ELF-1 (cell line): ENCODE results near the gene DGKB.
"Not testable (repeated sequence)": the region's sequence is repeated elsewhere in the genome, so short reads cannot be mapped to it uniquely, and the experiment has no call there.

ENCODE experiments used
- DNase-seq: peaks from one replicate; pipeline ENCODE4 v3.0.0-alpha.2; 2016; ENCODE audit warnings: low read depth, low spot score

Gene DGKB

DNA sequence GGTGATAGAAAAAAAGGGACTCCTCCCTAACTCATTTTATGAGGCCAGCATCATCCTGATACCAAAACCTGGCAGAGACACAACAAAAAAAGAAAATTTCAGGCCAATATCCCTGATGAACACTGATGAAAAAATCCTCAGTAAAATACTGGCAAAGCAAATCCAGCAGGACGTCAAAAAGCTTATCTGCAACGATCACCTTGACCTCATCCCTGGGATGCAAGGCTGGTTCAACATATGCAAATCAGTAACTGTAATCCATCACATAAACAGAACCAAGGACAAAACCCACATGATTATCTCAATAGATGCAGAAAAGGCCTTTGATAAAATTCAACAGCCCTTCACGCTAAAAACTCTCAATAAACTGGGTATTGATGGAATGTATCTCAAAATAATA, 440.8 kb downstream of the DGKB start:
- not testable (repeated sequence) for DNase-seq

DNA sequence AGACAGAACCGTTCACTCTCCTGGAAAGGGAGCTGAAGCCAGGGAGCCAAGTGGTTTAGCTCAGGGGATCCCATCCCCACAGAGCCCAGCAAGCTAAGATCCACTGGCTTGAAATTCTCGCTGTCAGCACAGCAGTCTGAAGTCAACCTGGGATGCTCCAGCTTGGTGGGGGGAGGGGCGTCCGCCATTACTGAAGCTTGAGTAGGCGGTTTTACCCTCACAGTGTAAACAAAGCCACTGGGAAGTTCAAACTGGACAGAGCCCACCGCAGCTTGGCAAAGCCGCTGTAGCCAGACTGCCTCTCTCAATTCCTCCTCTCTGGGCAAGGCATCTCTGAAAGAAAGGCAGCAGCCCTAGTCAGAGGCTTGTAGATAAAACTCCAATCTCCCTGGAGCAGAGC, 443.7 kb downstream of the DGKB start:
- peak; percentile 30 for DNase-seq

DNA sequence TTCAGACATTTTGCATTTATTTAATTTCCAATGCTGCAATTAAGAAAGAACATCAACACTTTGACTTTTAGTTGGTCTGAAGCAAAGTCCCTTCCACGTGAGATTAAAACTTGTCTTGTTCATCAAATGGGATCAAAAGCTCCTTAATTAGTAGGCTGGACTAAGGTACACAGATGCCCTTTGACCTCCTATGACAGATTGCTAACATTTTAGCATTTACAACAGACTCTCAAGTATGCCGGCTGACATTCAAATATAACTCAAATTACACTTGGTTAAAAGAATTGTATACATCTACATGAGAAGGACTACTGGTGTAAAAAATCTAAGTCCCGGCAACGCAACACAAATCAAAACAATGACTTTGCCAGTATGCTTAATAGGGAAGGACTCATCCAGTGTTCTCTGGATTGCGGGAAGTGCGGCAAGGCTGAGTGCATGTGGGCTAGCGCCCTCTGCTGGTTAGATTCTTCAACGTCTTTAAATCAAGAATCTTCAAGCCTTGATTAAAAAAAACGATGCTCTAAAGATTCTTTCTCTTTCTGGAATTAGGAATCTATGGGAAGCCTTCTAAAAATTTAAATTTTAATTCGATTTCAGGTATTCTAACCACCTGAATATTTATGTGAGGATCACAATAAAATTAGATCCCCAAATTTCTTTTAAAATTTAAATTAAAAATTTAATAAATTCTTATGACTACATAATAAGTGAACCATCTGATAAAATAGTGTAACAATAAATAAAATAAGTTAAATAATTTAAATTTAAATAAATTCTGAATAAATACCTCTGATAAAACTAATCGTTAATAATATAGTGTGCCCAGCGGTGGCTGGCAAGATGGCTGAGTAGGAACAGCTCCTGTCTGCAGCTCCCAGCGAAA, 444.7 kb downstream of the DGKB start:
- DNase-seq, result peak; percentile 72

- no peak for DNase-seq
Measured at GRCh38 chr7:14449291-14449690, 453.3 kb downstream of the DGKB start.

DNA sequence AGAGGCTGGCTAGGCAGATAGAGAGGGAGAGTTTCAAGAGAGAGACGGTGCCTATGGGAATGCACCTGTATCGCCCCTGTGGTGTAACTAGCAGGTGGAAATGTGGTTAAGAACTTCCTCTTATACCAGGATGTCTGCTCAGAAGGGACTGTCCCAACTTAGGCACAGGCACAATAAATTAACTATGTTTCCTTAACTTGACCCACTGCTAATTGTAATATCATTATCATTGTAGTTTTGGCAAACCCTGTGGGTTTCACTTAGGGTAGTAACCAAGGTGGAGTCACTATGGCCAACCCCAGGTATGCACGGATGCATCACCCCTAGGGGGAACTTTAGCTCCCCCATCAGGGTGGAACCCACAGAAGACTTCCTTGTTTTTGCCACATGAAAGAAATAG, 455.7 kb downstream of the DGKB start:
- DNase-seq, result no peak

GRCh38 chr7:14446219-14446618, 456.3 kb downstream of the DGKB start:
- no peak for DNase-seq

DNA sequence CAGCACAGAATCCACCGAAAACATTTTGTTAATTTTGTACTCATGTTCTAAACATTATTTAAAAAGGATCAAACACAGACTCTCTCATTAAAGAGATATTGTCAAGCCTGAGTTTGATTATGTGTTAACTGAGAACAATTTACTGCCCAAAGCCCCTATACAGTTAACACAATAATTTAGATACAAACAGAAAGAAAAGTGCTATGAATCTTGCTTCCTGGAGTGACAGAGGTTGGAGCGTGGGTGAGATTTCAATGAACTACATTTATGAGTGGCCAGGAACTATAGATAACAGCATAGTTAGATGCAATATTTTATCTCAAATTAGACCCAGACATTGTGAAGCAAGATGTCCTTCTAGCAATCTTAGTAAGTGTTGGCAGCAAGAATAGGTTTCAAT, 464.2 kb downstream of the DGKB start:
- no peak for DNase-seq

- DNase-seq, result no peak
Measured at GRCh38 chr7:14436878-14437277, 465.7 kb downstream of the DGKB start.

- peak; percentile 24 for DNase-seq
Measured at GRCh38 chr7:14432924-14433323, 469.6 kb downstream of the DGKB start.

- DNase-seq, result peak; percentile 64
Measured at GRCh38 chr7:14430926-14431325, 471.6 kb downstream of the DGKB start.

GRCh38 chr7:14425559-14425958, 477.0 kb downstream of the DGKB start:
- DNase-seq, result no peak

- DNase-seq, result no peak
Measured at GRCh38 chr7:14424675-14425074, 477.9 kb downstream of the DGKB start.

- peak; percentile 6 for DNase-seq
Measured at GRCh38 chr7:14420768-14421167, 481.8 kb downstream of the DGKB start.

DNA sequence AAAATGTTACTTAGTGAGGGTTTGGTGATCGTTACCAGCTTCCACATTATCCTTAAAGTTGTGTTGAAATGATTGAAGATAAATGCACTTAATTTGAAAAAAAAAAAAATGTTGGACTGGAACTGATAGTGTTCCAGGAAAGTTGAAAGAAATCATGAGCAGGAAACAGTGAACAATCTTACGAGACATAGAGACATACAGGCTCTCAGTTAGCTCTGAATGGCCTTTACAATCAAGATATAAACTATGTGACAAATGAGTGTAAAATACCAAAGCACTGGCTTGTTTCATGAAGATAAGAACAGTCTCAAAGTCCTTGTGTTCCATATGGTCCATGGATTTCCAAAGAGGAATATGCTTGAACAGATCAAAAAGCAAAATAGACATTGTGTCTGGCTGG, 483.0 kb downstream of the DGKB start:
- no peak for DNase-seq

GRCh38 chr7:14418633-14419032, 483.9 kb downstream of the DGKB start:
- no peak for DNase-seq

- no peak for DNase-seq
Measured at GRCh38 chr7:14414274-14414986, 488.1 kb downstream of the DGKB start.

DNA sequence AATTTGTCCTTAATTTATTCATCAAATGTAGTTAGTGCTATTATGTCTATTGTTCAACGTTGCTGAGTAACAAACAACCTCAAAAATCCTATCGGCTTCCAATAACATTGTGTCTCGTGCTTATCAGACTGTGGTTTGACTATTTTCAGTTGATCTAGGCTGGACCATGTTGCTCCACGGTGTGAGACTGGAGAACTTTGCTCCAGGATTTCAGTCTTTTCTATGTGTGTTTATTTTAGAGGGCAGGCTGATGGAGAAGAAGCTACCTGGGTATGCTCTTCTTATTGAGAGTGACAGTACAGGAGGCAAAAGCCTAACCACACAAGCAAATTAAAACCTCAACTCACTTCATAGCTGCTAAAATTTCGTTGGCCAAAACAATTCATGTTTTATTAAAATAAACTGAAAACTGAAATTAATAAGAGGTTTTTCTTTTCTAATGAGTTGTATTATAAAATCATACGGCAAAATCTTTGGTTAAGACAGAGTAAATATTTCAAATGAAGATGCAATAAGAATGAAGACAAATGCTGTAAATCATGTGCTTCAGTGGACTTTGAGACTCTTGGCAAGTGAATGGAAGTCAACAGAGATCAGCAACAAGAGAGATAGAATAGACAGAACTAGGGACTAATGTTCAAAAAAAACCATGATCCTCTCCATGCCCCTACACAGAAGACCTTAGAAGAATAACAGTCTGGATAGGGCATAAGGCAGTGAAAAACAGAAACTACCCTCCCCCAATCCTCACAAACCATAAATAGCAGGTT, 495.1 kb downstream of the DGKB start:
- DNase-seq, result no peak

DNA sequence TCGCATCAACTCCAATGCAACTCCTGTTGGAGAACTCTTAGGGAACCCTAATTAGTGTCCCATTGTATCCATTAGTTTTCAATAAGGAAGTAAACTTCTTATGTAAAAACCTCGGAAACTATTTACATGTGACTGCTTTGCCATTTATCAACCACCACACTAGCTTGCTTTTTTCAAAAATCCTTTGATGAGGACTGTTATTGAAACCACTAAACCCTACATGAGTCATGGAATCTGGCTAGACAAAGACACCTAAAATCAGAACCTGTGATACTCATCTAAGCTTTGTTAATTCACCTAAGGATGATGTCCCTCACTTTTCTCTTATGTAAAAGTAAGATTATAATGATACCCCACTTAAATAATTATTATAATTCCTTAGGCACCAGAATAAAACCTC, 499.0 kb downstream of the DGKB start:
- DNase-seq, result no peak

DNA sequence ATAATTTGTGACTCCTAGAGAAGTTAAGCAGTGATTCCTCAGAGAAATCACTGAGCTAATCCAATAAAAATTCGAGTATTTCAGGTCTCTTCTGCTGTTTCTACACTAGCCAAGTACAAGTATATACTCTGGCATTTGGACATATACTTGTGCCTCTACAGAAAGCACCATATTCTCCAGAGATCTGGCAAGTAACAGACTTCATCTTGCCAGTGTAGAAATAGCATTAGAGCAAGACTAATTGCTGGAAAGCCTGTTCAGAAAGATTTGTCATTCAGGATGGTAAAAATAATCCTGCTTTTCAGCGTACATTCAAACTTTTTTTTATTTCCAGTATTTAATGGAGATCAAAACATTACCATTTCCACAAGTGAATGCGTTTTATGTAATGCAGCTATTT, 502.3 kb downstream of the DGKB start:
- DNase-seq, result no peak

DNA sequence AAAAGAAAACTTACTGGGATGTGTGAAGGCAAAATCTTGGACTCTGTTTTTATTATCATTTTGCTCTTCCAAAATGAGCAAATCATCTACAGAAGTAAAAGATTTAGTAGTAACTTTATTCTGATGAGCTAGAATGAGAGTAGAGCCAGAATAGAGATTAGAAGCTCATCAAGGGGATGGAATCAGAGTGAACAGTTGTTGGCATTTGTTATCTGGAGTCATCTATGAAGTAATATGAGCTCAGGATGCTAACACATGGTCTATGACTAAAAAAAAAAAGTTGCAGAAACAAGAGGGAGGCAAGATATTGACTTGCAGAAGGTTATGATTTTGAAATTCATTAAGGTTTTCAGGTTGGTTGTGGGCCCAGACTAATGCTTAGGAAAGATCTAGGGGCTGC, 504.0 kb downstream of the DGKB start:
- no peak for DNase-seq

DNA sequence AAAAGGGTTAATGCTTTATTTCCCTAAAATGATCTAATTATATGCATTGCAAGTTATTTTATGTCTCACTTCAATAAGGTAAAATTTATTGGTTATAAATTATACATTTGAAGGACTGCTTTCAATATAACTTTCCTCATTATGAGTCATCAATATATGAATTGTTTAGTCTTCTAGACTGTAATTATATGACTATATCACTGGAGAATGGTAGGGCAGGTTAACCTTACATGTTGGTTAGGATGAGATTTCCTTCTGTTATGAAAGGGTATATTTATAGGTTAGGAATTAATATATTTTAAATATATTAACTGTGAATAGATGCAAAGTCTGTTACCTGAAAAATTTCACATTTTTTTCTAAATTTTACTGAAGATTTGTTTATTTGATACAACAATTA, 506.7 kb downstream of the DGKB start:
- DNase-seq, result no peak

GRCh38 chr7:14394786-14395185, 507.8 kb downstream of the DGKB start:
- no peak for DNase-seq
